H1 (cell line): ENCODE results near the gene MPP4. TPM values are rescaled to one million over a fixed set of nuclear protein-coding genes. Genes with fewer than 3 reads are reported as not detected.

Source experiments
- CTCF ChIA-PET: fragments of 300-600 bp; sonication (Branson Sonifier 250); formaldehyde crosslinking; loops from one replicate; lab custom pipeline; 2021; ENCODE audit not compliant: partially characterized antibody; lab: Charles Lee
- POLR2A ChIA-PET: fragments of 300-600 bp; sonication (Branson Sonifier 250); formaldehyde crosslinking; loops from one replicate; lab custom pipeline; 2021; ENCODE audit warnings: inconsistent platforms; ENCODE audit not compliant: partially characterized antibody; lab: Charles Lee
- DNase-seq, 2 experiments: peaks; one replicate each; pipeline versions ENCODE4 v3.0.0 to v3.0.0-alpha.2; 2010 to 2022; ENCODE audit warnings: low spot score in 2 of 2, low read depth in 1 of 2, mixed read lengths in 1 of 2
- FAIRE-seq: peaks from 2 replicates; lab custom pipeline; 2011; peaks lifted over from hg19 to GRCh38; lab: Jason Lieb, UNC
- H2AFZ ChIP-seq: 2 replicates; pipeline ENCODE4 v1.8.1; 2012; ENCODE audit warnings: low read length, inconsistent platforms
- H2AK5ac ChIP-seq: 2 replicates; pipeline ENCODE4 v1.6.1; 2013; ENCODE audit warnings: low read depth, low read length
- H2BK120ac ChIP-seq: replicated peaks from 2 replicates; pipeline ENCODE3; 2013; ENCODE audit warnings: low read depth, low read length, inconsistent platforms
- H2BK12ac ChIP-seq: 2 replicates; pipeline ENCODE4 v1.6.1; 2013; ENCODE audit warnings: low read depth, low read length
- H2BK15ac ChIP-seq: 2 replicates; pipeline ENCODE4 v1.6.1; 2013; ENCODE audit warnings: low read length
- H2BK20ac ChIP-seq: 2 replicates; pipeline ENCODE4 v1.6.1; 2013; ENCODE audit warnings: low read length
- H2BK5ac ChIP-seq: 2 replicates; pipeline ENCODE4 v1.6.1; 2013; ENCODE audit warnings: low read depth, low read length
- H3K14ac ChIP-seq: 2 replicates; pipeline ENCODE4 v1.6.1; 2013; ENCODE audit warnings: inconsistent platforms; ENCODE audit not compliant: insufficient read length
- H3K18ac ChIP-seq: 2 replicates; pipeline ENCODE4 v1.6.1; 2013; ENCODE audit warnings: low read length; ENCODE audit errors: extremely low read depth
- H3K23ac ChIP-seq: 2 replicates; pipeline ENCODE4 v1.6.1; 2013; ENCODE audit warnings: inconsistent platforms; ENCODE audit not compliant: insufficient read length
- H3K23me2 ChIP-seq: 2 replicates; pipeline ENCODE4 v1.6.1; 2013; ENCODE audit warnings: low read depth, low read length
- H3K27ac ChIP-seq: 2 replicates; pipeline ENCODE4 v1.6.1; 2011; ENCODE audit warnings: low read depth, low read length, inconsistent platforms
- H3K27me3 ChIP-seq, 4 experiments: replicated peaks in 1 of 4; 1 replicate in 1 of 4; 2 replicates in 3 of 4; pipeline versions ENCODE4 v1.6.1 to v1.8.1; 2011 to 2013; ENCODE audit warnings: low read length in 3 of 4, mild to moderate bottlenecking in 3 of 4, inconsistent platforms in 2 of 4, mixed read lengths in 2 of 4, moderate library complexity in 1 of 4; ENCODE audit not compliant: control insufficient read depth in 3 of 4, insufficient read depth in 3 of 4; ENCODE audit errors: extremely low read depth in 1 of 4
- H3K36me3 ChIP-seq, 4 experiments: 2 replicates each; pipeline versions ENCODE4 v1.6.1 to v1.8.1; 2011 to 2013; ENCODE audit warnings: mild to moderate bottlenecking in 4 of 4, low read length in 3 of 4, moderate library complexity in 2 of 4, control low read depth in 1 of 4, inconsistent platforms in 1 of 4; ENCODE audit not compliant: insufficient read depth in 4 of 4, control insufficient read depth in 2 of 4
- H3K4ac ChIP-seq: replicated peaks from 2 replicates; pipeline ENCODE3; 2013; ENCODE audit warnings: low read length, low read depth, mixed read lengths, inconsistent platforms; ENCODE audit not compliant: insufficient read length
- H3K4me1 ChIP-seq, 4 experiments: replicated peaks in 1 of 4; 1 replicate in 1 of 4; 2 replicates in 3 of 4; pipeline versions ENCODE4 v1.6.1 to v1.8.1; 2011 to 2013; ENCODE audit warnings: low read length in 3 of 4, inconsistent platforms in 2 of 4, mixed read lengths in 1 of 4; ENCODE audit not compliant: insufficient read depth in 4 of 4, control insufficient read depth in 3 of 4
- H3K4me2 ChIP-seq, 2 experiments: 2 replicates each; pipeline versions ENCODE4 v1.6.1 to v1.8.1; 2011 to 2013; ENCODE audit warnings: low read depth in 2 of 2, low read length in 2 of 2, control low read depth in 1 of 2, inconsistent platforms in 1 of 2, mild to moderate bottlenecking in 1 of 2; ENCODE audit not compliant: insufficient read depth in 1 of 2
- H3K4me3 ChIP-seq, 4 experiments: fragments of 200-600, 300-600 bp in 1 of 4; sonication (generic), shearing (Covaris generic), sonication (Bioruptor Twin) in 1 of 4; 2 replicates each; pipeline versions ENCODE4 v1.5.1 to v1.8.1; 2011 to 2016; ENCODE audit warnings: low read length in 4 of 4, low read depth in 3 of 4, control low read depth in 2 of 4, inconsistent platforms in 2 of 4, mild to moderate bottlenecking in 2 of 4, mixed read lengths in 1 of 4, moderate library complexity in 1 of 4; ENCODE audit not compliant: insufficient read depth in 2 of 4; ENCODE audit errors: extremely low read depth in 1 of 4
- H3K56ac ChIP-seq: replicated peaks from 2 replicates; pipeline ENCODE3; 2013; ENCODE audit warnings: low read depth, mild to moderate bottlenecking, mixed read lengths, low read length, inconsistent platforms; ENCODE audit not compliant: insufficient read length
- H3K79me1 ChIP-seq: 2 replicates; pipeline ENCODE4 v1.6.1; 2013; ENCODE audit warnings: low read depth, low read length, control low read depth
- H3K79me2 ChIP-seq, 2 experiments: 2 replicates each; pipeline versions ENCODE4 v1.6.1 to v1.8.1; 2012 to 2013; ENCODE audit warnings: low read length in 2 of 2, mild to moderate bottlenecking in 2 of 2, inconsistent platforms in 1 of 2; ENCODE audit not compliant: insufficient read depth in 2 of 2, control insufficient read depth in 1 of 2
- H3K9ac ChIP-seq, 4 experiments: replicated peaks in 1 of 4; 1 replicate in 1 of 4; 2 replicates in 3 of 4; pipeline versions ENCODE4 v1.6.1 to v1.8.1; 2011 to 2013; ENCODE audit warnings: low read depth in 3 of 4, low read length in 3 of 4, control low read depth in 2 of 4, mild to moderate bottlenecking in 2 of 4, moderate library complexity in 2 of 4, inconsistent platforms in 1 of 4; ENCODE audit errors: extremely low read depth in 1 of 4
- H3K9me3 ChIP-seq, 2 experiments: 2 replicates each; pipeline versions ENCODE4 v1.6.1 to v1.8.1; 2012 to 2013; ENCODE audit warnings: mild to moderate bottlenecking in 2 of 2, moderate library complexity in 2 of 2, control low read depth in 1 of 2, inconsistent platforms in 1 of 2, low read depth in 1 of 2, low read length in 1 of 2, mixed read lengths in 1 of 2; ENCODE audit not compliant: insufficient read depth in 2 of 2
- H4K20me1 ChIP-seq, 2 experiments: replicated peaks in 1 of 2; 2 replicates each; pipeline versions ENCODE3 to v1.8.1; 2011 to 2013; ENCODE audit warnings: inconsistent platforms in 2 of 2, low read length in 2 of 2, mild to moderate bottlenecking in 1 of 2; ENCODE audit not compliant: insufficient read depth in 2 of 2, control insufficient read depth in 1 of 2
- H4K5ac ChIP-seq: 2 replicates; pipeline ENCODE4 v1.6.1; 2013; ENCODE audit warnings: low read length, low read depth, mixed read lengths, inconsistent platforms; ENCODE audit not compliant: insufficient read length
- H4K8ac ChIP-seq: 2 replicates; pipeline ENCODE4 v1.8.0; 2013; ENCODE audit warnings: mild to moderate bottlenecking, moderate library complexity, low read length, inconsistent platforms; ENCODE audit not compliant: insufficient read depth; ENCODE audit errors: extremely low read depth
- H4K91ac ChIP-seq: replicated peaks from 2 replicates; pipeline ENCODE3; 2013; ENCODE audit warnings: low read length, mixed read lengths, inconsistent platforms; ENCODE audit not compliant: insufficient read length
- ASH2L ChIP-seq: fragments of 200-600, 300-600 bp; sonication (generic); IDR thresholded peaks from one replicate; pipeline ENCODE4 v1.7.1; 2017; ENCODE audit warnings: low read length
- CBX5 ChIP-seq: fragments of 300-800, 300-1000 bp; sonication (generic); IDR thresholded peaks from 2 replicates; pipeline ENCODE4 v1.7.1; 2016; ENCODE audit warnings: antibody characterized with exemption, low read length, low read depth
- GABPA ChIP-seq: IDR thresholded peaks from 2 replicates; pipeline ENCODE4 v1.6.1; 2011; ENCODE audit warnings: mild to moderate bottlenecking, low read length, moderate library complexity, borderline replicate concordance; ENCODE audit not compliant: insufficient read depth
- GTF2F1 ChIP-seq: IDR thresholded peaks from 2 replicates; pipeline ENCODE4 v1.6.1; 2012; ENCODE audit warnings: low read depth, low read length, improper control_type of control experiment, borderline replicate concordance
- KDM4A ChIP-seq: IDR thresholded peaks from one replicate; pipeline ENCODE4 v1.7.1; 2012; ENCODE audit warnings: low read depth, mild to moderate bottlenecking, moderate library complexity, low read length, inconsistent platforms; ENCODE audit not compliant: severe bottlenecking
- SAP30 ChIP-seq: fragments of 300-600 bp; sonication (generic); IDR thresholded peaks from 2 replicates; pipeline ENCODE4 v1.7.1; 2012; ENCODE audit warnings: low read length, moderate library complexity, mild to moderate bottlenecking, inconsistent platforms; ENCODE audit not compliant: insufficient read depth, insufficient replicate concordance
- SIX5 ChIP-seq: IDR thresholded peaks from 2 replicates; pipeline ENCODE4 v1.6.1; 2011; ENCODE audit warnings: mild to moderate bottlenecking, low read depth, low read length
- SP2 ChIP-seq: IDR thresholded peaks from 2 replicates; pipeline ENCODE4 v1.6.1; 2012; ENCODE audit warnings: mild to moderate bottlenecking, low read length, inconsistent platforms
- TAF7 ChIP-seq: optimal IDR thresholded peaks from 2 replicates; pipeline ENCODE3; 2011; ENCODE audit warnings: low read depth, mild to moderate bottlenecking, inconsistent platforms, low read length, moderate library complexity, borderline replicate concordance
- WGBS, 2 experiments: shearing (Covaris generic) in 1 of 2; methylation state at CpG; one replicate each; pipeline versions ENCODE4 v1.1.6 to v1.1.7; 2013 to 2015; ENCODE audit warnings: low lambda C conversion rate in 2 of 2, mixed read lengths in 2 of 2, inconsistent platforms in 1 of 2, low coverage in 1 of 2, missing lambda C conversion rate in 1 of 2; ENCODE audit not compliant: insufficient replicate concordance in 2 of 2, insufficient coverage in 1 of 2, insufficient read length in 1 of 2; ENCODE audit errors: extremely low coverage in 1 of 2, missing lambda C conversion rate in 1 of 2; 5-methylcytosine and 5-hydroxymethylcytosine counted together
- polyA plus RNA-seq, 7 experiments: library from polyadenylated mRNA; depleted of rRNA in 3 of 7; stranded (reverse) in 5 of 7; unstranded in 2 of 7; fragments of >200 nt in 5 of 7; fragments of 200-250 nt in 2 of 7; gene quantifications; 1 replicate in 5 of 7; 2 replicates in 1 of 7; 4 replicates in 1 of 7; pipeline versions ENCODE4 v1.2.1 to v1.2.3, GENCODE V29; 2011 to 2013; ENCODE audit warnings: missing spikeins in 2 of 7, mixed read lengths in 2 of 7
- total RNA-seq: library from RNA; stranded (reverse); fragmentation: NEBNext Ultra II Directional; extraction: Animal tissue kit (Norgen Biotek cat#: 25700); gene quantifications from 2 replicates; pipeline ENCODE4 v1.2.1, GENCODE V29; 2021

Gene MPP4
- total and polyA plus RNA-seq, 2 of the 8 experiments (the other 6 are each of a cell fraction or from before 2014, with no cell fraction given): not detected

DNA sequence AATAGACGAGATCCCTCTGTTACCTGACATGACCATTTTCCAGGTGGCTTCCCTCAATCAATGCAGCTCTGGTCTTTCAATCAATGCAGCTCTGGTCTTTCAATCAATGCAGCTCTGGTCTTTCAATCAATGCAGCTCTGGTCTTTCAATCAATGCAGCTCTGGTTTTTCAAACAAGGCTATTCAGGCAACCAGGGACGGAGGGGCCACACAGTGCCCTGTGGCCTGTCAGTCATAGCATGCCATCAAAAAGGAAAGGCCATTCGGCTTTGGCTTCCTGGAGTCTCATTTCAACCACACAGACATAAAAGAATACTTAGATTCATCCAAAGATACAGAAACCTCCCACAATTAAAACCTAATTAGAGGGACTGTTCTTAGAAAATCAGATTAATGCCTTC is 13.3 kb downstream of the MPP4 start:
- Histone ChIP-seq H3K36me3 (no peaks in the 10 kb centered on the region), H2BK12ac (no peak overlapping the region), H4K91ac (no peak overlapping the region), H3K9ac (no peak overlapping the region), H2BK120ac (no peak overlapping the region), H4K8ac (no peak overlapping the region), H3K4ac (no peak overlapping the region), H2AK5ac (no peak overlapping the region), H3K14ac (no peak overlapping the region), H4K5ac (no peak overlapping the region), H4K20me1 (no peaks in the 10 kb centered on the region), H2BK5ac (no peak overlapping the region), H2BK15ac (no peak overlapping the region), H2AFZ (no peak overlapping the region), H3K27ac (no peak overlapping the region), H3K23me2 (no peaks in the 10 kb centered on the region; the same call in 1 of the 2 replicates), H3K18ac (no peak overlapping the region), H3K56ac (no peak overlapping the region), H3K79me1 (no peaks in the 10 kb centered on the region), H3K4me1 (no peaks in the 10 kb centered on the region), H3K79me2 (no peaks in the 10 kb centered on the region), H3K27me3 (no peaks in the 10 kb centered on the region), H3K4me3 (no peak overlapping the region), H3K4me2 (no peak overlapping the region), H3K9me3 (no peaks in the 10 kb centered on the region), H3K23ac (no peak overlapping the region), H2BK20ac (no peak overlapping the region)
- FAIRE-seq (no peak), DNase-seq (no peak)
- 85% methylated on average over 3 of the region's 3 CpGs; no CpG with 5 or more reads in 1 of the 2 experiments for WGBS, 2 experiments
- TF ChIP-seq KDM4A (no peak), SIX5 (no peak), GABPA (no peak), SAP30 (no peak), TAF7 (no peak), GTF2F1 (no peak), CBX5 (no peak), ASH2L (no peak), SP2 (no peak)
- ChIA-PET POLR2A (interaction anchor here (1.7 kb wide), 1 partner anchor 10 kb away, joined by 4 read pairs; no protein-coding TSS in a partner anchor), CTCF (interaction anchor here (1.0 to 1.2 kb wide), 3 partner anchors 9 to 464 kb away, joined by 3 read pairs; no protein-coding TSS in a partner anchor)
